Suppressor macrophage (primary cell): Measurements from ENCODE around the gene CAND1.

ENCODE experiments used
- DNase-seq, 4 experiments: peaks; one replicate each; pipeline ENCODE4 v3.0.0-alpha.2; 2020 to 2022

The CAND1 gene

DNA sequence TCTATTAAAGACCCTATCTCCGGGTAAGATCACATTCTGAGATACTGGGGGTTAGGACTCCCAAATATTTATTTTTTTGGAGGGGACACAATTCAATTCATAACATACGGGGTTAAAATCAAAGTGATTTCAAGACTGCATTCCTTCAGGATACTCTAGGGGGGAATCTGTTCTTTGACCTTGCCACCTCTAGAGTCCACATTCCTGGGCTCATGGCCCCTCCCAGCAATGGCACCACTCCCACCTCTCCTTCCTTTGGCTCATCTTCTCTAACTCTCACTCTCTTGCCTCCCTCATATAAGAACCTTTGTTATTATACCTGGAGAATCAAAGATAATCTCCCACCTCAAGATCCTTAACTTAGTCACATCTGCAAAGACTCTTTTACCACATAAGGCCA lies 79.5 kb downstream of the CAND1 start:
- DNase-seq: no peak

DNA sequence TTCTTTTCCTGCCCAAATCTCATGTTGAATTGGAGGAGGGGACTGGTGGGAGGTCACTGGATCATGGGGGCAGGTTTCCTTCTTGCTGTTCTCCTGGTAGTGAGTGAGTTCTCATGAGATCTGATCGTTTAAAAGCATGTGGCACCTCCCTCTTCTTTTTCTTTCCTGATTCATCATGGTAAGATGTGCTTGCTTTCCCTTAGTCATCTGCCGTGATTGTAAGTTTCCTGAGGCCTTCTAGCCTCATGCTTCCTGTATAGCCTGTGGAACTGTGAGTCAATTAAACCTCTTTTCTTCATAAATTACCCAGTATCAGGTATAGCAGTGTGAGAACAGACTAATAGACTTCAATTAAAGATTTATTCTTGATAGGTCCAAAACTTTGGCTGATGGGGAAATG lies 83.5 kb downstream of the CAND1 start:
- peak in 2 of 4 experiments; percentile 4 to 6 for DNase-seq

DNA sequence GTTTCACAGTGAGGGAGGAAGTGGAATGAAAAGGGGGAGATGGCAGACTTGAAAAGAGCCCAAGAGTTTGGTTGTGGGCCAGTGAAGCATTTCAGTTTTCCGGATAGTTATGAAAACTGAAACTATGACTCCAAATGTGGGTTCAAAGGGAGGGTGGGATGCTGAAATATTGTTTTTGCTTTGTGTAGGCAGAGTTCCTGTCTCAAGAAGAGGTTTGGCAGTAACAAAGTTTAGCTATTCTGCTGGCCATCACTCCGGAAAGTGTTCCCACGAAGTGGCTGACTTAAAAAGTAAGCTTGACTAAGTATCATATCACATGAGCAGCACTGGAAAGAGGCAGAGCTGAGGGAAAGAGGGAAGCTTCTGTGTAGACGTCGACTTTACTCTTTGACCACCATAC lies 85.2 kb downstream of the CAND1 start:
- peak; percentile 52 to 79 (median 64) for DNase-seq

DNA sequence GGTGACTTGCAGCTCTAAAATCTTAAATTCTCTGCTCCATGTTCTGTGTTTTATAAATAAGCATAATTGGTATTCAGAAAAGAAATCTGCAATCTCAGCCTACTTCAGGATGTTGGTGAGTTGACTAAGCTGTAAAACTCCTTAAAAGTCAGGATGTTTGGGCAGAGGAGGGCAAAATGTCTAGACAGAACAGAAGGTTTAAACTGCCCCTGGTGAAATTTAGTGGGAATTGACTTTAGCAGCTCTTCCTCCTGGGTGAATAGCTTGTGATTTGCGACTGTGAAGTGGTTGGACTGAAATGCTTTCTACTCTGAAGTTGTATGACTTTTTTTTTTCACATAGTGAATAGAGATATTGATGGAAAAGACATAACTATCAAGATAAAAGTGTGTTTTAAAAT lies 85.8 kb downstream of the CAND1 start:
- peak in 2 of 4 experiments; percentile 16 for DNase-seq

DNA sequence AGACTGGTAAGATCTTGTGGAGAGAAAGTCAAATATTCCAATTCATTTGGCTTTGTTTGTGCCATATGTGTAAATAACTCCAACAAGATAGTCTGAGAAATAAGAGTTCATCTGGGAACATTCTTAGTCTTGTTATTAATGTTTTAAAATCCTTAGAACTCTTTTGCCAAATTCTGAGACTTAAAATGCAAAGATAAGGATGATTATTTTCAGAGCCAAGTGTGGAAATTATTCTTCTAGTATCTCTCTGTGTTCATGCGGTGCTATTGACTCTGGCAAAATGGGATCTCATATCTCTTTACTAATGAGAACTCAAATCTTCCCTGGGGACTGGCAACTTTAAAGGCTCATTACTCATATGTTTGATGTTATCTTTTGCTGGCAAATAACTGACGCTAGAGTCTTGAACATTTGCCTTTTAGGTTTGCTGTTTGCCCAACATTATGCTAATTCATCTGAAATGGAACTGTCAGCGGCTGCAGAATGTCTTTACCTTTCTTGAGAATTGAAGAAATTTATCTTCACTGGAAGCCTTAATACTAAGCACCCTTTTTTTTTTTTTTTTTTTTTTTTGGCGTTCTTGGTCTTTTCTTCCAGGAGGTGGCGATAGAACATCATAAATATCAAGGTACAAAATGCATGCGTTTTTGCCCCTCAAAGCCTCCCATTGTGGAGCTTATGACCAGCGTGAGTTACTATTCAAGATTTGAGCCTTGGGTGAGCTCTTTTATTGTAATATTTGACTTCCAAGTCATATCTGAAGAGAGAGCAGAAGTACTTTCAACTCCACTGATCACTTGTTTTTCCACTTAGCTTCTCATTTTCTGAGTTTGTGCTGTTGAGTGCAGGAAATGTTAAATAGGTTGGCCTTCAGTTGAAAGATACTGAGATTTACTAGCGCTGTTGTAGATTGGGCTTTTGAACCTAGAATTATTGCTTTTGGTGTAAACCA lies 86.5 kb downstream of the CAND1 start:
- peak; percentile 51 to 80 (median 64) for DNase-seq

DNA sequence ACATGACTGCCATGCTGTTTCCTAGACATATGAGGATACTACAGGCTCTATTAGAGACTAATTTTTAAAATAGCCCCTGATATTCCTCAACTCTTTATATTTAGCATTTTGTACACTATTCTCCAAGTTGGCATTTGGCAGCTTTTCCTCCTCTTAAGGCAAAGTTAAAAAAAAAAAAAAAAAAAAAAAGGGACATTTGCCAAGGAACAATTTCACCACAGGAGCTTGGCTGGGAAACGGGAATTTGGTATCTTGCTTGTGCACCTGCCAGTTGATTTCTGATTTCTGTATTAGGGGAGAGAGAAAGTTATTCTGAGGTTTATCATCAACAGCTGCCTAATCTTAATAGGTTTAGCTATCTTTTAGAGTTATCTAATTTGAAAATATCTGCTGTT lies 87.2 kb downstream of the CAND1 start:
- no peak for DNase-seq

DNA sequence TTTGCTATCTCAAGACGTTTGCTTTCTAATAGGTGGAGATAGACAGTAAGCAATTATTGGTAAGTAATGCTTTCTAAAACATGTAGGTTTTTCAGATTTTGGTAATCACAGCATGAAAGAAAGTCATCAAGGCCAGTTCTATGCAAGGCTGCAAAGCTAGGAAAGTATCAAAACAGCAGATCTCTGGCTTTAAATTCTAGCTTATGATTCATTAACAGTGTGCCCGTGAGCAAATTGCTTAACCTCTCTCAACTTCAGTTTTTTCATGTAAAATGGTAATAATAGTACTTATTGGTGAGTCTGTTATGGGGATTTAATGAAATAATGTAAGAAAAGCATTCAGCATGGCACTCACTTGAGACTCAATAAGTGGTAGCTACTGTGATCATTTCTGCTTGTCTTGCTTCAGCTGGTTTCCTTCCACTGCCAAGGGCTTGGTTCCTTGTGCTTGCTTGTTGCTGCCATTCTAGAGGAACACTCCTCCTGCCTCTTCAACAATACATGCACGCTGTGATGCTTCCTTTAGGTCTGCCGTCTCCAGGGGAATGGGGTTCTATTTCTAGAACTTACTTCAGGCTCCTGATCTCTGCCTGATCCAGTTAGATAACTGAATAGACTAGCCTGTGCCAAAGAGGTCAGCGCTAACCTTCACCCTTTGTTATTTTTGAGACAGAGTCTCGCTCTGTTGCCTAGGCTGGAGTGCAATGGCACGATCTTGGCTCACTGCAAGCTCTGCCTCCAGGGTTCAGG lies 88.4 kb downstream of the CAND1 start:
- DNase-seq: peak; percentile 25 to 61 (median 46)

DNA sequence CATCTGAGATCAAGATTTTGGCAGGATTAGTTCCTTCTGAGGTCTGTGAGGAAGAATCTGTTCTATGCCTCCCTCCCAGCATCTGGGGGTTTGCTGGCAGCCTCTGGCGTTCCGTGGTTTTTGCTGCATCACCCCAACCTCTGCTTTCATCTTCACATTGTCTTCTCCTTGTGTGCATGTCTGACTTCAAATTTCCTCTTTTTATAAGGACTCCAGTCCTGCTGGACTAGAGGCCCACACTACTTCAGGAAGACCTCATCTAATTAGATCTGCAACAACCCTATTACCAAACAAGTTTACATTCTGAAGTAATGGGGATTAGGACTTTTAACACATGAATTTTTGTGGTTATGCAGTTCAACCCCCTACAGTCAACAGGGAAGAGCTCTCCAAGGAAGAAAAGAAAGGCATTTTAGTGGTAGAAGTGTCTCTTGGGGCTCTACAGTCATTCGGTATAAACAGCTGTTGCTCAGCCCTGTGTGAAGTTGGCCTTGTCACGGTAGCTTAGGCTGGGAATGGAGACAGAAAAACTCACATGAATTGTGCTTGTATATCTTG lies 89.7 kb downstream of the CAND1 start:
- DNase-seq: peak; percentile 41 to 72 (median 66)

DNA sequence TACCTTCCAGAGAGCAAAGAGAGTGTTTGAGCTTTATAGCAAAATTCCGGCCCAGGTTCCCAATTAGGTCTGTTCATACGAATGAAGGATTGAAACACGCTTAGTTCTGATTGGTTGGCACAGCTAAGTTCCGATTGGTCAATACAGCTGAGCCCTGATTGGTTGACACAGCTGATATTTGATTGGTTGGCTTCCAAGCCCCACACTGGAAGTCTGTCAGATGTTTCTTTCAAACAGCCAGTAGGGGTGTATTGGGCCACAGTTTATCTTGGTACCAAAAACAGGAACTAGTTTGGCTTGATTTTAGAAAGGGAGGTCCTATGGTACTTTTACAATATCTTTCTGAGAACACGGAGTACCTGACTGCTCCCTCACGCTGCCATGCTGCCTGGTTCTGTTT lies 93.4 kb downstream of the CAND1 start:
- peak in 2 of 4 experiments; percentile 28 for DNase-seq

DNA sequence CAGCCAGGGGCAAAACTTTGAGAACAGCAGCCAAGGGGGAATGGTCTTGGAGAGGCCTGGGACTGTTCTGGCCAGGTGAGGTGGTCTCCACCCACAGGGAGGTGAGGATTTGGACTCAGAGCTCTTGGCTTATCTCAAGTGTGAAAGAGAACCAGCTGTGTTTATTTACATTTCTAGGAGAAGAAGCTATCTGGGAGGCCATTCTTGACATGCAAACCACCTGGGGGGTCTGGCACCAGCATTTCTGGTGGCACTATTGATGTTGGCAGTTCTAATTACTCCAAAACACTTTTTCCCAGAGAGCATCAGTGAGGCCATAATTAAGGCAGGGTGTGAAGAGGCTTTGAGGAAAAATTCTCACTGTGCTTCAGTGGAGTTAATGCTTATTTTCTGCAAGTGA lies 95.1 kb downstream of the CAND1 start:
- DNase-seq: no peak

DNA sequence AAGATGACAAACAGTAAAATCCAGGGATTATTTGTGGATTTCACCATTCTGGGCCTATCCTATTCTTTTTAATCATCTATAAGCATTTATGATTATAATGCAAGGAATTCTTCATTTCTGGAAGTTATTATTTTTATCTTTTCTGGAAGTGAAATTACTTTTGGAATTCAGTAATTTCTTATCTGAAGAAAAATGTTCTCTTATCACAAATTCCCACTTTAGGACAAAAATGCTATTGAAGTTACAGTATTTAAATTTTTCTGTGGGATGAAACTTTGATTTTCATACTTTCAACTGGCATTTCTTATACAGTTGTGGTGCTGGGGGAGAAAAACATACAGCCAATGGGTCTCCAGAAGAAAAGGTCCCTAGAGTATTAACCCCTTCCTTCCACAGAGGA lies 96.0 kb downstream of the CAND1 start:
- DNase-seq: no peak

DNA sequence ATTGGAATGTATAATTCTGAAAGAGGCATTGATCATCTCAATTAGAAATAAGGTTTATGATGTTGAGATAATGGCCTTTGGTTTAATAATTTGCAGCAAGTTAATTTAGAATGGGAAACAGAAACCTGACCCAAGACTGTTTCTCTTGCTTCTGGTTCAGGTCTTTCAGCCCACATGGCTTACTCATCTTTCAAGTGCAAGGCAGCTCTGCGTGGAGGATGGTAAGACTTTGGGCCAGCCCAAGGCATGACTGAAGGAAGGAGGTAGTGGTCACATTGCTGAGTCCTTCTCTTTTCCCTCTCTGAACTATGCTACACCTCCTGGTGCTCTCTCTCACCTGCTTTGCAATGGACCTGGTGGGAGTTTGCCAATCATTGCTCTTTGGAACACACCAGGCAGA lies 98.7 kb downstream of the CAND1 start:
- peak in 3 of 4 experiments; percentile 35 to 36 (median 35) for DNase-seq
